ENCODE data around the gene RICTOR.

GRCh38 chr5:38913714-38914113 lies 160.5 kb downstream of the RICTOR start:
- no peak for TF ChIP-seq CTCF (IDR thresholded peaks at IDR 0.05)
- TF ChIP-seq POLR2A (IDR thresholded peaks at IDR 0.05): no peak
